ENCODE measurements around the gene GLUD2. TPM values are rescaled to one million over a fixed set of nuclear protein-coding genes. Genes with fewer than 3 reads are reported as not detected.

The GLUD2 gene
- total and polyA plus RNA-seq, 11 donors = 0.37 to 2.1 (median 1.2) TPM

DNA sequence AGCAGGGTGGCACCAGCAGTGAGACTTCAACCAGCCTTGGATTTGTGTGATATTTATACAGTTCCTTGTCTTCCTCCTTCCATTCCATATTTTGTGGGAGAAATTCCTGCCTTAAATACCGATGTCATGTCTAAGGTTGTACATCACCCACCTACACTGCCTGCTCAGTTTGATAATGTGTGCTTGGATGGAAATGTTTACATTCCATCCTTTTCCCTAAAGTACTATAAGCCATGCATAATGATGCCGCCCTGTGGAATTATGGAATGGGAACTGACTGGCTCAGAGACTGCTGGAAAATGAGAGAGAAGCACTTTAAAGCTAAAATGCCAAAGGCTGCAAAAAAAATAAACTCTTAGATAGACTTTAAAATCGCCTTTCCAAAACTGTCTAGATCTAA, 11.3 kb upstream of the GLUD2 start:
- H3K27me3 ChIP-seq = no peaks in the 10 kb centered on the region
- intact Hi-C loops (cut with DNase I) = no loop called here
- H3K9me3 ChIP-seq = no peaks in the 10 kb centered on the region
- TF ChIP-seq POLR2A (IDR thresholded peaks at IDR 0.05) = no peak
- TF ChIP-seq, protein P1, sequence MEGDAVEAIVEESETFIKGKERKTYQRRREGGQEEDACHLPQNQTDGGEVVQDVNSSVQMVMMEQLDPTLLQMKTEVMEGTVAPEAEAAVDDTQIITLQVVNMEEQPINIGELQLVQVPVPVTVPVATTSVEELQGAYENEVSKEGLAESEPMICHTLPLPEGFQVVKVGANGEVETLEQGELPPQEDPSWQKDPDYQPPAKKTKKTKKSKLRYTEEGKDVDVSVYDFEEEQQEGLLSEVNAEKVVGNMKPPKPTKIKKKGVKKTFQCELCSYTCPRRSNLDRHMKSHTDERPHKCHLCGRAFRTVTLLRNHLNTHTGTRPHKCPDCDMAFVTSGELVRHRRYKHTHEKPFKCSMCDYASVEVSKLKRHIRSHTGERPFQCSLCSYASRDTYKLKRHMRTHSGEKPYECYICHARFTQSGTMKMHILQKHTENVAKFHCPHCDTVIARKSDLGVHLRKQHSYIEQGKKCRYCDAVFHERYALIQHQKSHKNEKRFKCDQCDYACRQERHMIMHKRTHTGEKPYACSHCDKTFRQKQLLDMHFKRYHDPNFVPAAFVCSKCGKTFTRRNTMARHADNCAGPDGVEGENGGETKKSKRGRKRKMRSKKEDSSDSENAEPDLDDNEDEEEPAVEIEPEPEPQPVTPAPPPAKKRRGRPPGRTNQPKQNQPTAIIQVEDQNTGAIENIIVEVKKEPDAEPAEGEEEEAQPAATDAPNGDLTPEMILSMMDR (IDR thresholded peaks at IDR 0.05) = no peak
- no peak overlapping the region for H3K27ac ChIP-seq
- WGBS, 4 donors = 55 to 78% (median 66%) methylated on average over 3 of the region's 3 CpGs
- peaks cover 0 to 3% (median 0%) of the 10 kb centered on the region in 12 donors for H3K4me1 ChIP-seq
- DNase-seq = no peak
- H3K4me3 ChIP-seq = no peak overlapping the region
- H3K36me3 ChIP-seq = no peaks in the 10 kb centered on the region
- ATAC-seq = no peak

DNA sequence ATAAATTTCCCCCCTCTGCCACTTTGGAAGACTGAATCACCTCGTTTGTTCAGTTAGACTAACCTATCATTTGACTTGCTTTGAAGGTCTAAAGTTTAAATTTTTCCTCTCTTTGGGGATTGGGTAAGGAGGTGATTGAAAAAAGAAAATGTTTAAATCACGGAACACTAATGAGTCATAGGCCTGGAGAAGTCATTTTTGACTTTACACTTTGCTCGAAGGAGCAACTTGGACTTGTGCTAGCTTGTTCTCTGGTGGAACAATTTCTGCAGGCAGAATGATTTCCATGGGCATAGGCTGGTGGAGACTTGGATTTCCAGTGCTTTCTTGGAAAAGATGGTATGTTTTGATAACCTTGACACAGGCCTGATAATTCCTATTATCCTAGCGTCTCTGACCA, 10.5 kb upstream of the GLUD2 start:
- H3K36me3 ChIP-seq = no peaks in the 10 kb centered on the region
- TF ChIP-seq POLR2A (IDR thresholded peaks at IDR 0.05) = no peak
- TF ChIP-seq, protein P1 (IDR thresholded peaks at IDR 0.05) = no peak
- no peak overlapping the region for H3K27ac ChIP-seq
- H3K9me3 ChIP-seq = peaks cover 0 to 3% (median 0%) of the 10 kb centered on the region in 12 donors
- H3K4me3 ChIP-seq = no peak overlapping the region
- WGBS, 4 donors = 59 to 91% (median 74%) methylated on average over 4 of the region's 4 CpGs
- intact Hi-C loops (cut with DNase I) = no loop called here
- ATAC-seq (no peak), DNase-seq (no peak)
- no peaks in the 10 kb centered on the region for H3K27me3 ChIP-seq
- H3K4me1 ChIP-seq = peaks cover 0 to 3% (median 0%) of the 10 kb centered on the region in 12 donors

DNA sequence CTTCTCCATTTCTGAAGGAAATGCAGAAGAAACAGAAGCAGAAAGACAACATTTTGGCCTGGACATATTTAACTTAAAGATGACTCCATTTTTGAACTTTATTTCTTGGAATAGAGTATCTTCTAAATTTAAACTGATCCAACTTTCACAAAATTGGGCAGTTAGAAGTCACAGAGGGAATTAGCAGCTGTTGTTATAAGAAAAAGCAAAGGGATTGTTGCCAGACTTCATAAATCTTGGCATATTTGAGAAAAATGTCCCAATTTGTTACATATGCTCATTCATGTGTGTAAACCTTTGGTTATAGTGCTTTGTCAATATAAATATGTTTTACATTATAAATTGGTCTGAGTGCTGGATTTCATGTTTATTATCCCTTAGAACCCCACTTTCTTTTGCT, 3.4 kb downstream of the GLUD2 start:
- no peak for ATAC-seq
- TF ChIP-seq, protein P1 (IDR thresholded peaks at IDR 0.05) = no peak
- no peak for TF ChIP-seq POLR2A (IDR thresholded peaks at IDR 0.05)
- Histone ChIP-seq H3K27me3 (peaks cover 0 to 7% (median 0%) of the 10 kb centered on the region in 9 donors), H3K4me3 (no peak overlapping the region), H3K27ac (no peak overlapping the region), H3K36me3 (no peaks in the 10 kb centered on the region), H3K4me1 (no peaks in the 10 kb centered on the region), H3K9me3 (peaks cover 0 to 6% (median 0%) of the 10 kb centered on the region in 12 donors)
- intact Hi-C loops (cut with DNase I) = no loop called here
- DNase-seq = no peak

DNA sequence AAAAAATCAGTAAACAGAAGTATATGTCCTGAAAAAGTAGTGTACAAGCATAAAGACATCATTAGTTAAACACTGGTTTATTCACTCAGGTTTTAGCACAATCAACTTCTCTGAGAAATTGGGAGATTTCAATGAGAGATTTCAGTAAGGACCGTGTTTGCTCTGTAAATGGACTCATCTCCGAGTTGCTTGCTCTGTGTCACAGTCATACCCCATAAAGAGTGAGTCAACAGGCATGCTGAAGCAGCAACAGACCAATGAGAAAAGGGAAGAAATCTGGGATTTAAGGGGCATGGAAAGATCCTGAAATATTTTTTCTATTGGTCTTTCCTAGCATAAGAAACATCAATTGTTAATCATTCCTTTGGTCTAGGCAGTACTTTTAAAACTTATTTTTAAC, 4.7 kb downstream of the GLUD2 start:
- peaks cover 0 to 6% (median 0%) of the 10 kb centered on the region in 12 donors for H3K9me3 ChIP-seq
- no peak overlapping the region for H3K4me3 ChIP-seq
- no peaks in the 10 kb centered on the region for H3K36me3 ChIP-seq
- H3K4me1 ChIP-seq = no peaks in the 10 kb centered on the region
- WGBS, 4 donors = 73 to 90% (median 85%) methylated on average over 2 of the region's 2 CpGs
- no peak overlapping the region for H3K27ac ChIP-seq
- TF ChIP-seq, protein P1 (IDR thresholded peaks at IDR 0.05) = no peak
- TF ChIP-seq POLR2A (IDR thresholded peaks at IDR 0.05) = no peak
- intact Hi-C loops (cut with DNase I) = no loop called here
- H3K27me3 ChIP-seq = peaks cover 0 to under 1% (median 0%) of the 10 kb centered on the region in 9 donors
- ATAC-seq = no peak
- no peak for DNase-seq
